ENCODE measurements around the gene SRI.

DNA sequence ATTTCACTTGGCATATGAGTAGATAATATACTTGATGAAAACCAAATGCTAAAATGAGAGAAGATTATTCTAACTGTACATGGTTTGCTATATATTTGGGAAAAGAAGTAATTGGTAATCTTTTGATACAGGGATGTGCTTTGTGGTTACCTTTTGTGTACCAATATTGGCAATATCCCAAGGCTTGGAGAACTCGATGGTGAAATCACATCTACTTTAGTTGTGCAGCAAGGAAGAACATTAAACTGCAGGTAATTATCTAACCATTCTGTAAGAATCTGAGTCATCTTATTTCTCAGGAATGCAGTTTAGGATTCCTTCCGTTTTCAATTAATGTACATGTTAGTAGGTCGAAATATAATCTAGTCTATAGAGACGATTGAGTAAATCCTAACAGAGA lies 64.1 kb downstream of the SRI start:
- TF ChIP-seq POLR2A (IDR thresholded peaks at IDR 0.05; ENCODE audit: low read length) (no peak), GATA1 (IDR thresholded peaks at IDR 0.05; ENCODE audit: low read depth, low read length) (no peak)

Data from erythroblast (primary cell).